ENCODE results near the gene CACNA2D1.

CACNA2D1 gene

DNA sequence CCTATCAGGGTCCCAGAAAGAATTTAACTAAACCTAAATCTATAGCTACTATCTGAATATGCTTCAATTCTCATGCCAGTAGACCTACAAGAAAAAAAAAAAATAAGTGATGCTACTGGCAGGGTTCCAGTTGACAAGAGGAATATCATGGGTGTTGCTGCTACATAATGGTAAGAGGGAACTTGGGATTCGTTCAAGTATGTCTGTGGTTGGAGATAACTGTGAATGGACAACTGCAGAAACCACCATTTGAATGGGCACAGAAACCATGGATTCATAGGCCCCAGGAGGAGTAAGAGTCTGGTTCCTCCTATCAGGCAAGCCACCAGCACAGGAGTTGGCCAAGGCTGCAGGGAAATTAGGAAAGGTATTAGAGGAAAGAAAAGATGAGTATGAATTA lies 386.1 kb downstream of the CACNA2D1 start:
- H3K27me3 ChIP-seq (ENCODE audit: control insufficient read depth, insufficient read depth, low read length): no peaks in the 10 kb centered on the region
- no CpG with 5 or more reads among the region's 1 CpG for WGBS (ENCODE audit: insufficient coverage, insufficient read length)

DNA sequence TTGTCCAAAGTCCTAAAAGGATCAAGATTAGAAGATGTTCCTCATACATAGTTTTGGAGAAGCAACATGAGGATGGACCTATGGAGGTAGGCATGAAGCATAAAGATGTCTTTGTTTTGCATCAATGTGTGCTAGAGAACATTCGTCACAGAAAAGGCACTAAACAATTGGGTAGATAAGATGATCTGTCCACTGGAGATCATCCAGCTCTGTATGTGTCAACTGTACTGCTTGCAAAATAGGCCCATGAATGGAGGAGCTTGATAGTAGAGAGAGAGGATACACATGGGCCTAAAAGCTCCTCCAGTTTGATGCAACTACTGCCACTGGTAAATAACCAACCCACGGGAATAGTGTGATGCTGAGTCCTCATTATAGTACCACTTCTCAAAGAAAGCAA lies 387.3 kb downstream of the CACNA2D1 start:
- WGBS (ENCODE audit: insufficient coverage, insufficient read length): no CpG with 5 or more reads among the region's 2 CpGs
- no peak for DNase-seq (ENCODE audit: low read depth, low spot score)
- Histone ChIP-seq H3K4me3 (ENCODE audit: low read length) (no peak overlapping the region), H3K27me3 (ENCODE audit: control insufficient read depth, insufficient read depth, low read length) (no peaks in the 10 kb centered on the region), H3K4me1 (ENCODE audit: control insufficient read depth, insufficient read depth, low read length) (no peaks in the 10 kb centered on the region), H3K27ac (ENCODE audit: low read length) (no peak overlapping the region), H3K36me3 (ENCODE audit: control insufficient read depth, insufficient read depth, low read length) (no peaks in the 10 kb centered on the region), H3K9me3 (ENCODE audit: control insufficient read depth, insufficient read depth, low read length) (no peaks in the 10 kb centered on the region)

More for the DNA sequence above, 386.1 kb downstream of the CACNA2D1 start:
- Histone ChIP-seq H3K4me3 (ENCODE audit: low read length) (no peak overlapping the region), H3K27ac (ENCODE audit: low read length) (no peak overlapping the region), H3K4me1 (ENCODE audit: control insufficient read depth, insufficient read depth, low read length) (no peaks in the 10 kb centered on the region), H3K36me3 (ENCODE audit: control insufficient read depth, insufficient read depth, low read length) (no peaks in the 10 kb centered on the region), H3K9me3 (ENCODE audit: control insufficient read depth, insufficient read depth, low read length) (no peaks in the 10 kb centered on the region)
- no peak for DNase-seq (ENCODE audit: low read depth, low spot score)

DNA sequence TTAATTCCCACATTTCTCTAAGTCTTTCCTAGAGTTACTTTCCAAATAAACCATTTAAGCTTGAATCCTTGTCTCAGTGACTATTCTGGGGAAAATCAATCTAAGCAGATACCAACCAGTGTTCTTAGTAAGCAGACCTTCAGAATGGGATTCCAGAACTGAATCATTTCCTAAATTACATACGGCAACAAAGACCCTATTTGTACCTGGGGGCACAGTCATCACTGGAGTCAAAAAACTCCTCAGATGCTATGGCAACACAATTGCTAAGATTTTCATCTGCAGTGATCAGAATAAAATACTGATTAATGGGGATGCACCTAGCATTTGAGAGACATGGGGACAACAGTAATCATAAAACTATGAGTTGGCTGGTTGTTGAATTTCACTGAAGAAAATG lies 389.0 kb downstream of the CACNA2D1 start:
- Histone ChIP-seq H3K4me1 (ENCODE audit: control insufficient read depth, insufficient read depth, low read length) (no peaks in the 10 kb centered on the region), H3K9me3 (ENCODE audit: control insufficient read depth, insufficient read depth, low read length) (no peaks in the 10 kb centered on the region), H3K27me3 (ENCODE audit: control insufficient read depth, insufficient read depth, low read length) (no peaks in the 10 kb centered on the region), H3K27ac (ENCODE audit: low read length) (no peak overlapping the region), H3K4me3 (ENCODE audit: low read length) (no peak overlapping the region), H3K36me3 (ENCODE audit: control insufficient read depth, insufficient read depth, low read length) (no peaks in the 10 kb centered on the region)
- no CpG with 5 or more reads among the region's 1 CpG for WGBS (ENCODE audit: insufficient coverage, insufficient read length)
- DNase-seq (ENCODE audit: low read depth, low spot score): no peak

GRCh38 chr7:82053453-82054032 lies 390.0 kb downstream of the CACNA2D1 start:
- H3K27me3 ChIP-seq (ENCODE audit: control insufficient read depth, insufficient read depth, low read length): no peaks in the 10 kb centered on the region
- H3K36me3 ChIP-seq (ENCODE audit: control insufficient read depth, insufficient read depth, low read length): no peaks in the 10 kb centered on the region
- no peaks in the 10 kb centered on the region for H3K9me3 ChIP-seq (ENCODE audit: control insufficient read depth, insufficient read depth, low read length)
- no peaks in the 10 kb centered on the region for H3K4me1 ChIP-seq (ENCODE audit: control insufficient read depth, insufficient read depth, low read length)
- H3K27ac ChIP-seq (ENCODE audit: low read length): no peak overlapping the region
- DNase-seq (ENCODE audit: low read depth, low spot score): no peak
- WGBS (ENCODE audit: insufficient coverage, insufficient read length): no CpG with 5 or more reads among the region's 3 CpGs
- no peak overlapping the region for H3K4me3 ChIP-seq (ENCODE audit: low read length)

- no peak for DNase-seq (ENCODE audit: low read depth, low spot score)
- no peaks in the 10 kb centered on the region for H3K27me3 ChIP-seq (ENCODE audit: control insufficient read depth, insufficient read depth, low read length)
- H3K27ac ChIP-seq (ENCODE audit: low read length): no peak overlapping the region
- H3K36me3 ChIP-seq (ENCODE audit: control insufficient read depth, insufficient read depth, low read length): no peaks in the 10 kb centered on the region
- H3K4me1 ChIP-seq (ENCODE audit: control insufficient read depth, insufficient read depth, low read length): no peaks in the 10 kb centered on the region
- no CpG with 5 or more reads among the region's 2 CpGs for WGBS (ENCODE audit: insufficient coverage, insufficient read length)
- H3K9me3 ChIP-seq (ENCODE audit: control insufficient read depth, insufficient read depth, low read length): no peaks in the 10 kb centered on the region
- no peak overlapping the region for H3K4me3 ChIP-seq (ENCODE audit: low read length)
Observed at GRCh38 chr7:82051601-82052000, 392.0 kb downstream of the CACNA2D1 start.

DNA sequence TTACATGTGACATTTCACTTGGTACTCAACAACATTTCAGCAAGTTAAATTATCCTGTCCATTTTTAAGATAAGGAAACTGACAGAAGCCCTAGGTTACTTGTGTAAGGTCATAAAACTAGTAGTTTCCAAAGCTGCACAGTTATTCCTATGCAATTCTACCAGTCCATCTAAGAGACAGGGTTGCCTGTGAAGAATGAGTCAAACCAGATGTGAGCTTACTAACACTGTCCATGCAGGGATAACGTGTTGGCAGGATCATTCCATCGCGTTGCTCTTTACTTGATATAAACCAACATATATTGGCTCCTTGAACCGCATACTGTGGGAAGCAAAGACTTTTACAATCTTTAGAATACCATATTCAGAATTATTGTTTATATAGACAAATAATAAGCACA lies 392.8 kb downstream of the CACNA2D1 start:
- Histone ChIP-seq H3K4me1 (ENCODE audit: control insufficient read depth, insufficient read depth, low read length) (no peaks in the 10 kb centered on the region), H3K9me3 (ENCODE audit: control insufficient read depth, insufficient read depth, low read length) (no peaks in the 10 kb centered on the region), H3K36me3 (ENCODE audit: control insufficient read depth, insufficient read depth, low read length) (no peaks in the 10 kb centered on the region), H3K27me3 (ENCODE audit: control insufficient read depth, insufficient read depth, low read length) (no peaks in the 10 kb centered on the region), H3K27ac (ENCODE audit: low read length) (no peak overlapping the region), H3K4me3 (ENCODE audit: low read length) (no peak overlapping the region)
- DNase-seq (ENCODE audit: low read depth, low spot score): no peak
- no CpG with 5 or more reads among the region's 4 CpGs for WGBS (ENCODE audit: insufficient coverage, insufficient read length)

DNA sequence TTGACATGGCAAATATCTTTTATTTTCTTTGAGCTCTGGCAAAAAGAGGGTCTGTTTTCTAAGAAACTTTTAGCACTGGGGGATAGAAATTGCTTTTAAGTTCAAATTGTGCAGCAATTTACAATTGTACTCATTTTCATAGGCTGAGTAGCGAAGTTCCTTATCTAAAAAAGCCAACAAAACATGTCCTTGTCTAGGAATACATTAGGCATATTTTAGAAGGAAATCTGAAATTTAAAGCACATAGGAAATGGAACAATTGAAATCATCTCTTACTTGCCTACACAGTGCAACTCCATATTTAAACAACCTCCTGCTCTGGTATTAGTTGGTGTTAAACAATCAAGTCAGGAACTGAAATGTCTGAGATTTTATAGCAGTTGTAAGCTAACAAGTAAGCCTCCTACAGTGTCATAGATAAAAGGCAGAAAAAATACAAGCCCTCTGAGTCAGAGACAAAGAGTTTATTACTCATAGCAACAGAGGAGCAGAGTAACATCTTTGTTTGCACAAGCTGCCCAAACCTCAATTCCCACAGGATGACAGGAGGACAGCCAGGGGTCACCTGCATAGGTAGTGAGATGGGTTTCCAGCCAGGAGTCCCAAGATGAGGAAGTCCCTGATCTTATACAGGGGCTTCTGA lies 393.6 kb downstream of the CACNA2D1 start:
- no peaks in the 10 kb centered on the region for H3K27me3 ChIP-seq (ENCODE audit: control insufficient read depth, insufficient read depth, low read length)
- no peak overlapping the region for H3K27ac ChIP-seq (ENCODE audit: low read length)
- DNase-seq (ENCODE audit: low read depth, low spot score): no peak
- WGBS (ENCODE audit: insufficient coverage, insufficient read length): no CpG with 5 or more reads among the region's 1 CpG
- no peaks in the 10 kb centered on the region for H3K36me3 ChIP-seq (ENCODE audit: control insufficient read depth, insufficient read depth, low read length)
- no peaks in the 10 kb centered on the region for H3K4me1 ChIP-seq (ENCODE audit: control insufficient read depth, insufficient read depth, low read length)
- no peaks in the 10 kb centered on the region for H3K9me3 ChIP-seq (ENCODE audit: control insufficient read depth, insufficient read depth, low read length)
- no peak overlapping the region for H3K4me3 ChIP-seq (ENCODE audit: low read length)

- no peak overlapping the region for H3K4me3 ChIP-seq (ENCODE audit: low read length)
- DNase-seq (ENCODE audit: low read depth, low spot score): no peak
- H3K27ac ChIP-seq (ENCODE audit: low read length): no peak overlapping the region
- no peaks in the 10 kb centered on the region for H3K4me1 ChIP-seq (ENCODE audit: control insufficient read depth, insufficient read depth, low read length)
- H3K27me3 ChIP-seq (ENCODE audit: control insufficient read depth, insufficient read depth, low read length): no peaks in the 10 kb centered on the region
- no peaks in the 10 kb centered on the region for H3K9me3 ChIP-seq (ENCODE audit: control insufficient read depth, insufficient read depth, low read length)
- WGBS (ENCODE audit: insufficient coverage, insufficient read length): no CpG with 5 or more reads among the region's 5 CpGs
- no peaks in the 10 kb centered on the region for H3K36me3 ChIP-seq (ENCODE audit: control insufficient read depth, insufficient read depth, low read length)
Observed at GRCh38 chr7:82049442-82049841, 394.1 kb downstream of the CACNA2D1 start.

DNA sequence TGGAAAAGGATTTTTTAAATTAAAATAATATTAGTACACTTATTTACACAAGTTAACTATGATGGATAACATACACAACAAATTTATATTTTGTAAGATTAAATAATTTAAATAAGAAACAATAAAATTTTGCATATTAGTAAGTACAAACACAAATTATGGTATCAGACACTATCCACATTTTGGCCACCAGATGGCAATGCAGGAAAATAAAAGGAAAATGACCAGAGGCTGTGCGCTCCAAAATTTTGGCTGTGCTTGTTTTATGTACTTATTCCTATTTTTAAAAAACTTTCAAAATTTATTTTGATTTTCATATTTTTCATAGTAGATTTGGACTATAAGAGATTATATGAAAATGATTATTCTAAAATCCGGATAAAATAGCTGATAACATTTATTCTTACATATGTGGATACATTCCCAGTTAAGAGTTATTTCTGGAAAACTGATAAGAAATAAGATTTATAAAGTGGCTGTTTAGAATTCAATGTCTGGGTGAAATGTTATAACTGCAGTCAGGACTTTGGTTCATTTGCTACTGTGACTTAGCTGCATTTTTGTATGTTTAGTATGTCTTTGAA lies 399.0 kb downstream of the CACNA2D1 start:
- WGBS (ENCODE audit: insufficient coverage, insufficient read length): no CpG with 5 or more reads among the region's 2 CpGs
- no peak overlapping the region for H3K4me3 ChIP-seq (ENCODE audit: low read length)
- no peaks in the 10 kb centered on the region for H3K9me3 ChIP-seq (ENCODE audit: control insufficient read depth, insufficient read depth, low read length)
- no peak for DNase-seq (ENCODE audit: low read depth, low spot score)
- no peak overlapping the region for H3K27ac ChIP-seq (ENCODE audit: low read length)
- H3K4me1 ChIP-seq (ENCODE audit: control insufficient read depth, insufficient read depth, low read length): no peaks in the 10 kb centered on the region
- no peaks in the 10 kb centered on the region for H3K36me3 ChIP-seq (ENCODE audit: control insufficient read depth, insufficient read depth, low read length)
- H3K27me3 ChIP-seq (ENCODE audit: control insufficient read depth, insufficient read depth, low read length): no peaks in the 10 kb centered on the region

GRCh38 chr7:82039621-82040020 lies 404.0 kb downstream of the CACNA2D1 start:
- H3K36me3 ChIP-seq (ENCODE audit: control insufficient read depth, insufficient read depth, low read length): no peaks in the 10 kb centered on the region
- no peaks in the 10 kb centered on the region for H3K9me3 ChIP-seq (ENCODE audit: control insufficient read depth, insufficient read depth, low read length)
- H3K4me1 ChIP-seq (ENCODE audit: control insufficient read depth, insufficient read depth, low read length): no peaks in the 10 kb centered on the region
- no peak overlapping the region for H3K4me3 ChIP-seq (ENCODE audit: low read length)
- H3K27ac ChIP-seq (ENCODE audit: low read length): no peak overlapping the region
- WGBS (ENCODE audit: insufficient coverage, insufficient read length): no CpG with 5 or more reads among the region's 1 CpG
- no peak for DNase-seq (ENCODE audit: low read depth, low spot score)
- H3K27me3 ChIP-seq (ENCODE audit: control insufficient read depth, insufficient read depth, low read length): no peaks in the 10 kb centered on the region
